Smooth muscle cell (in vitro differentiated cells): ENCODE data around the gene NME2. TPM values are rescaled to one million over a fixed set of nuclear protein-coding genes. Genes with fewer than 3 reads are reported as not detected.

Source experiments
- DNase-seq: peaks from one replicate; lab custom pipeline; 2025; ENCODE audit not compliant: unreplicated experiment; lab: John Stamatoyannopoulos, UW
- H2AFZ ChIP-seq: fragments of 200-600 bp; sonication (generic); 2 replicates; pipeline ENCODE4 v1.6.0; 2016; ENCODE audit warnings: antibody characterized with exemption, low read depth, mild to moderate bottlenecking
- H3F3A ChIP-seq: fragments of 200-600 bp; sonication (generic); 2 replicates; pipeline ENCODE4 v1.6.0; 2017; ENCODE audit warnings: antibody characterized with exemption, low read depth
- H3K27ac ChIP-seq: fragments of 200-600 bp; sonication (generic); 2 replicates; pipeline ENCODE4 v1.5.1; 2016; ENCODE audit warnings: low read depth, mild to moderate bottlenecking
- H3K27me3 ChIP-seq: fragments of 200-600 bp; sonication (generic); 2 replicates; pipeline ENCODE4 v1.6.1; 2016; ENCODE audit warnings: low read depth, mild to moderate bottlenecking
- H3K36me3 ChIP-seq: fragments of 200-600 bp; sonication (generic); 2 replicates; pipeline ENCODE4 v1.5.1; 2016; ENCODE audit warnings: low read depth
- H3K4me1 ChIP-seq: fragments of 200-600 bp; sonication (generic); 2 replicates; pipeline ENCODE4 v1.5.1; 2016; ENCODE audit warnings: low read depth
- H3K4me2 ChIP-seq: fragments of 200-600 bp; sonication (generic); 2 replicates; pipeline ENCODE4 v1.6.0; 2016; ENCODE audit warnings: mild to moderate bottlenecking
- H3K4me3 ChIP-seq: fragments of 200-600 bp; sonication (generic); 2 replicates; pipeline ENCODE4 v1.5.1; 2016; ENCODE audit warnings: mild to moderate bottlenecking
- H3K79me2 ChIP-seq: fragments of 200-600 bp; sonication (generic); 2 replicates; pipeline ENCODE4 v1.6.0; 2016; ENCODE audit warnings: low read depth, mild to moderate bottlenecking
- H3K9ac ChIP-seq: fragments of 200-600 bp; sonication (generic); 2 replicates; pipeline ENCODE4 v1.6.0; 2016; ENCODE audit warnings: low read depth
- H3K9me3 ChIP-seq: fragments of 200-600 bp; sonication (generic); replicated peaks from 2 replicates; pipeline ENCODE4 v1.5.1; 2016; ENCODE audit warnings: low read depth
- H4K20me1 ChIP-seq: fragments of 200-600 bp; sonication (generic); 2 replicates; pipeline ENCODE4 v1.6.0; 2016; ENCODE audit warnings: low read depth
- CTCF ChIP-seq: fragments of 200-600 bp; sonication (generic); IDR thresholded peaks from 2 replicates; pipeline ENCODE4 v1.5.1; 2017; ENCODE audit warnings: borderline replicate concordance, mild to moderate bottlenecking, antibody characterized with exemption; ENCODE audit not compliant: insufficient read depth, poor library complexity, severe bottlenecking
- WGBS: methylation state at CpG from one replicate; pipeline ENCODE4 v1.1.7; 2016; ENCODE audit warnings: low lambda C conversion rate; 5-methylcytosine and 5-hydroxymethylcytosine counted together
- polyA plus RNA-seq: library from polyadenylated mRNA; unstranded; fragments of >200 nt; fragmentation: Nextera tagmentation; extraction: Ambion mirVana; gene quantifications from 2 replicates; pipeline ENCODE4 v1.2.1, GENCODE V29; 2016
- total RNA-seq: library from RNA; depleted of rRNA; stranded (reverse); fragments of >200 nt; gene quantifications from 2 replicates; pipeline ENCODE4 v1.2.3, GENCODE V29; 2014

The NME2 gene
- total and polyA plus RNA-seq, 2 experiments from 2014 or later = 496 to 675 TPM

DNA sequence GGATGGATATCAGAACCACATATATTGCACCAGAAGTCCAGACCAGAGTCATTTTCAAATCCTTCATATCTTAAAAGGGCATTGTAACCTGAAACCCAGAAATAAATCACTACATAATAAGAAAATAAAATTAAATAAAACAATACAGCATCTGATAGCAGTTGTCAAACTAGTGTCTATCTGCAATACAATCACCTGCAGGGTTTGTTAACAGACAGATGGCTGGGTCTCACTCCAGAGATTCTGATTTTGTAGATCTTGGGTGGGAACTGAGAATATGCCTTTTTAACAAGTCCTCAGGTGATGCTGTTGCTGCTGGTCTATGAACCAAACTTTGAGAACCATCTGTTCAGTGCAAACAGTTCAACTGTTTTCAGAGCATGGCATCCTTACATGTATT lies 37.6 kb downstream of the NME2 start:
- no peak overlapping the region for H3K4me2 ChIP-seq
- TF ChIP-seq CTCF = no peak
- H3K36me3 ChIP-seq = peaks cover 19% of the 10 kb centered on the region

DNA sequence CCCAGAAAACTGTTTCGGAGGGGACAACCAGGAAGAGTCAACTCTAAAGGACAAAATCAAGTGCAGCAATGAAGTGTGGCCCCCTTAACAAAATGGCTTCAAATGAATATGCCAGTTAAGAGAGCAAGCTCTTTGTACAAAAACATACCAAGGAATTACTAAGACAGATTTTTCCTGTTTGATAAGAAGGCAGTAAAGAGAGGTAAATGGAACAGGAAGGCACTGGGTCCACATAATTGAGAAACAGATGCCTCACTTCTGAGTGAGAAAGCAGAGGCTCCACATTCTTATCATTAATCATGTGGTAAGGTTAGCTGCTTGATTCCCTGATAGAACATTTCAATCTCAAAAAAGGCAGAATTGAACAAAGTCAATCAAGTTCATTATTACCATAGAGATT lies 48.7 kb downstream of the NME2 start:
- H3K27ac ChIP-seq = no peak overlapping the region
- no peak overlapping the region for H3K4me3 ChIP-seq
- peaks cover 13% of the 10 kb centered on the region for H3K36me3 ChIP-seq
- 100% methylated on average over 1 of the region's 1 CpG for WGBS
- no peaks in the 10 kb centered on the region for H3F3A ChIP-seq
- no peak for DNase-seq
- no peak overlapping the region for H3K4me2 ChIP-seq
- H3K9me3 ChIP-seq = no peaks in the 10 kb centered on the region
- H4K20me1 ChIP-seq = no peaks in the 10 kb centered on the region
- no peaks in the 10 kb centered on the region for H3K4me1 ChIP-seq
- H3K79me2 ChIP-seq = no peaks in the 10 kb centered on the region
- TF ChIP-seq CTCF = no peak
- no peak overlapping the region for H3K9ac ChIP-seq
- H2AFZ ChIP-seq = no peak overlapping the region
- H3K27me3 ChIP-seq = no peaks in the 10 kb centered on the region

More for the DNA sequence above, 37.6 kb downstream of the NME2 start:
- no peaks in the 10 kb centered on the region for H3F3A ChIP-seq
- H3K4me3 ChIP-seq = no peak overlapping the region
- H3K9me3 ChIP-seq = no peaks in the 10 kb centered on the region
- H3K79me2 ChIP-seq = no peaks in the 10 kb centered on the region
- no peaks in the 10 kb centered on the region for H3K4me1 ChIP-seq
- H2AFZ ChIP-seq = no peak overlapping the region
- no peaks in the 10 kb centered on the region for H4K20me1 ChIP-seq
- H3K9ac ChIP-seq = no peak overlapping the region
- no peaks in the 10 kb centered on the region for H3K27me3 ChIP-seq
- no peak overlapping the region for H3K27ac ChIP-seq
- no peak for DNase-seq

- WGBS = 100% methylated on average over 1 of the region's 1 CpG
Measured at GRCh38 chr17:51217946-51218345, 51.7 kb downstream of the NME2 start.

More at GRCh38 chr17:51217946-51218345, 51.7 kb downstream of the NME2 start:
- no peaks in the 10 kb centered on the region for H4K20me1 ChIP-seq
- no peak for TF ChIP-seq CTCF
- H3K27me3 ChIP-seq = no peaks in the 10 kb centered on the region
- H3K79me2 ChIP-seq = no peaks in the 10 kb centered on the region
- H2AFZ ChIP-seq = no peak overlapping the region
- H3K4me3 ChIP-seq = no peak overlapping the region
- H3K27ac ChIP-seq = no peak overlapping the region
- peaks cover 16% of the 10 kb centered on the region for H3K36me3 ChIP-seq
- no peaks in the 10 kb centered on the region for H3K9me3 ChIP-seq
- no peak overlapping the region for H3K9ac ChIP-seq
- H3K4me1 ChIP-seq = no peaks in the 10 kb centered on the region
- no peak overlapping the region for H3K4me2 ChIP-seq
- DNase-seq = no peak
- H3F3A ChIP-seq = no peaks in the 10 kb centered on the region
